Keratinocyte (primary cell): Measurements from ENCODE around the gene PWWP2B.

Experiments used
- CTCF ChIP-seq, 3 experiments: IDR thresholded peaks in 1 of 3; conservative IDR thresholded peaks in 1 of 3; optimal IDR thresholded peaks in 1 of 3; 2 replicates in 2 of 3; 3 replicates in 1 of 3; pipeline versions ENCODE3 to v1.5.1; 2011; ENCODE audit warnings: low read length in 3 of 3, mild to moderate bottlenecking in 3 of 3, moderate library complexity in 2 of 3, control low read depth in 1 of 3, inconsistent platforms in 1 of 3; ENCODE audit not compliant: insufficient read depth in 2 of 3; ENCODE audit errors: extremely low read depth in 1 of 3
- EZH2 ChIP-seq: IDR thresholded peaks from one replicate; pipeline ENCODE4 v1.6.1; 2012; ENCODE audit warnings: inconsistent platforms, mild to moderate bottlenecking, low read length, moderate library complexity

- no peak for TF ChIP-seq CTCF (optimal IDR thresholded peaks at IDR 0.05 in 1 of 3, IDR thresholded peaks at IDR 0.05 in 1 of 3, conservative IDR thresholded peaks at IDR 0.05 in 1 of 3; ENCODE audit: extremely low read depth in 1 of 3, insufficient read depth in 2 of 3, low read length in 3 of 3)
- no peak for TF ChIP-seq EZH2
Observed at GRCh38 chr10:132427939-132428367, 31.0 kb downstream of the PWWP2B start.
